Fibroblast of lung (primary cell): Measurements from ENCODE around the gene GGCT. TPM values are rescaled to one million over a fixed set of nuclear protein-coding genes. Genes with fewer than 3 reads are reported as not detected.

Experiments
- DNase-seq, 2 donors: peaks; one replicate each; pipeline versions ENCODE4 v3.0.0 to v3.0.0-alpha.2; 2010; ENCODE audit warnings: low read depth in 2 of 2
- H2AFZ ChIP-seq: 2 replicates; pipeline ENCODE4 v1.5.1; 2012; ENCODE audit warnings: low read length, control low read depth, inconsistent platforms
- H3K27ac ChIP-seq: 2 replicates; pipeline ENCODE4 v1.5.1; 2011; ENCODE audit warnings: low read length, control low read depth; ENCODE audit not compliant: insufficient read depth
- H3K27me3 ChIP-seq: 2 replicates; pipeline ENCODE4 v1.5.1; 2011; ENCODE audit warnings: mild to moderate bottlenecking, low read length; ENCODE audit not compliant: control insufficient read depth, insufficient read depth
- H3K36me3 ChIP-seq: 2 replicates; pipeline ENCODE4 v1.5.1; 2011; ENCODE audit warnings: low read length; ENCODE audit not compliant: control insufficient read depth, insufficient read depth
- H3K4me1 ChIP-seq: 2 replicates; pipeline ENCODE4 v1.5.1; 2011; ENCODE audit warnings: low read length; ENCODE audit not compliant: control insufficient read depth, insufficient read depth; ENCODE audit errors: extremely low read depth
- H3K4me2 ChIP-seq: 2 replicates; pipeline ENCODE4 v1.5.1; 2011; ENCODE audit warnings: low read length, control low read depth; ENCODE audit not compliant: insufficient read depth; ENCODE audit errors: extremely low read depth
- H3K4me3 ChIP-seq, 4 experiments: fragments of 200-600 bp in 1 of 4; sonication (generic) in 1 of 4; replicated peaks in 1 of 4; 2 replicates each; pipeline ENCODE4 v1.5.1; 2011 to 2016; ENCODE audit warnings: low read length in 4 of 4, low read depth in 3 of 4, mild to moderate bottlenecking in 3 of 4, control low read depth in 2 of 4, inconsistent platforms in 1 of 4, mixed read lengths in 1 of 4; ENCODE audit not compliant: insufficient read depth in 1 of 4; ENCODE audit errors: control extremely low read depth in 1 of 4
- H3K79me2 ChIP-seq: 2 replicates; pipeline ENCODE4 v1.5.1; 2012; ENCODE audit warnings: mild to moderate bottlenecking, low read length, inconsistent platforms; ENCODE audit not compliant: control insufficient read depth, insufficient read depth
- H3K9ac ChIP-seq: 2 replicates; pipeline ENCODE4 v1.5.1; 2011; ENCODE audit warnings: mild to moderate bottlenecking, low read length, control low read depth; ENCODE audit not compliant: insufficient read depth
- H3K9me3 ChIP-seq: 2 replicates; pipeline ENCODE4 v1.5.1; 2012; ENCODE audit warnings: low read depth, low read length; ENCODE audit not compliant: control insufficient read depth, insufficient read depth
- H4K20me1 ChIP-seq: 2 replicates; pipeline ENCODE4 v1.5.1; 2011; ENCODE audit warnings: low read length; ENCODE audit not compliant: control insufficient read depth, insufficient read depth; ENCODE audit errors: extremely low read depth
- EZH2 ChIP-seq: IDR thresholded peaks from 2 replicates; pipeline ENCODE4 v1.5.1; 2012; ENCODE audit warnings: low read length, control low read depth, mild to moderate bottlenecking; ENCODE audit errors: missing control alignments
- polyA plus RNA-seq, 2 donors: library from polyadenylated mRNA; depleted of rRNA in 1 of 2; stranded (reverse) in 1 of 2; unstranded in 1 of 2; fragments of >200 nt; gene quantifications; 2 replicates each; pipeline ENCODE4 v1.2.1, GENCODE V29; 2011 to 2012; ENCODE audit warnings: missing spikeins in 1 of 2
- total RNA-seq: library from RNA; depleted of rRNA; stranded (reverse); fragments of >200 nt; gene quantifications from 2 replicates; pipeline ENCODE4 v1.2.1, GENCODE V29; 2014
- TF ChIP-seq, protein P1 (sequence below), 2 donors: IDR thresholded peaks in 1 of 2; conservative IDR thresholded peaks in 1 of 2; 1 replicate in 1 of 2; 2 replicates in 1 of 2; pipeline ENCODE4 v1.5.1; 2011 to 2012; ENCODE audit warnings: low read length in 2 of 2, control low read depth in 1 of 2, inconsistent platforms in 1 of 2, low read depth in 1 of 2, mild to moderate bottlenecking in 1 of 2

The GGCT gene
- total and polyA plus RNA-seq, 2 donors (not counting 1 experiment from before 2014, with no cell fraction given) = 21.6 to 24.6 TPM

- no peak for TF ChIP-seq EZH2
- TF ChIP-seq, protein P1, sequence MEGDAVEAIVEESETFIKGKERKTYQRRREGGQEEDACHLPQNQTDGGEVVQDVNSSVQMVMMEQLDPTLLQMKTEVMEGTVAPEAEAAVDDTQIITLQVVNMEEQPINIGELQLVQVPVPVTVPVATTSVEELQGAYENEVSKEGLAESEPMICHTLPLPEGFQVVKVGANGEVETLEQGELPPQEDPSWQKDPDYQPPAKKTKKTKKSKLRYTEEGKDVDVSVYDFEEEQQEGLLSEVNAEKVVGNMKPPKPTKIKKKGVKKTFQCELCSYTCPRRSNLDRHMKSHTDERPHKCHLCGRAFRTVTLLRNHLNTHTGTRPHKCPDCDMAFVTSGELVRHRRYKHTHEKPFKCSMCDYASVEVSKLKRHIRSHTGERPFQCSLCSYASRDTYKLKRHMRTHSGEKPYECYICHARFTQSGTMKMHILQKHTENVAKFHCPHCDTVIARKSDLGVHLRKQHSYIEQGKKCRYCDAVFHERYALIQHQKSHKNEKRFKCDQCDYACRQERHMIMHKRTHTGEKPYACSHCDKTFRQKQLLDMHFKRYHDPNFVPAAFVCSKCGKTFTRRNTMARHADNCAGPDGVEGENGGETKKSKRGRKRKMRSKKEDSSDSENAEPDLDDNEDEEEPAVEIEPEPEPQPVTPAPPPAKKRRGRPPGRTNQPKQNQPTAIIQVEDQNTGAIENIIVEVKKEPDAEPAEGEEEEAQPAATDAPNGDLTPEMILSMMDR (conservative IDR thresholded peaks at IDR 0.05 in 1 of 2, IDR thresholded peaks at IDR 0.05 in 1 of 2; ENCODE audit: low read depth in 1 of 2, low read length in 2 of 2) = no peak
- no peak overlapping the region for H3K9ac ChIP-seq
- H3K4me1 ChIP-seq = peaks cover 22% of the 10 kb centered on the region
- no peaks in the 10 kb centered on the region for H3K36me3 ChIP-seq
- no peaks in the 10 kb centered on the region for H4K20me1 ChIP-seq
- H3K27ac ChIP-seq = no peak overlapping the region
- peaks cover 2% of the 10 kb centered on the region for H3K79me2 ChIP-seq
- H3K27me3 ChIP-seq = no peaks in the 10 kb centered on the region
- DNase-seq = no peak
- H3K4me3 ChIP-seq = no peak overlapping the region
- no peaks in the 10 kb centered on the region for H3K9me3 ChIP-seq
- H2AFZ ChIP-seq = no peak overlapping the region
- no peak overlapping the region for H3K4me2 ChIP-seq
These were observed 41.1 kb downstream of the GGCT start for GRCh38 chr7:30463405-30464145.

GRCh38 chr7:30462179-30462578 is 42.5 kb downstream of the GGCT start:
- Histone ChIP-seq H3K79me2 (peaks cover 2% of the 10 kb centered on the region), H3K4me2 (no peak overlapping the region), H3K9ac (no peak overlapping the region), H2AFZ (no peak overlapping the region), H3K36me3 (no peaks in the 10 kb centered on the region), H3K27ac (no peak overlapping the region), H3K27me3 (no peaks in the 10 kb centered on the region), H3K4me3 (no peak overlapping the region), H4K20me1 (no peaks in the 10 kb centered on the region), H3K9me3 (no peaks in the 10 kb centered on the region), H3K4me1 (peaks cover 20% of the 10 kb centered on the region)
- TF ChIP-seq, protein P1 (conservative IDR thresholded peaks at IDR 0.05 in 1 of 2, IDR thresholded peaks at IDR 0.05 in 1 of 2; ENCODE audit: low read depth in 1 of 2, low read length in 2 of 2) = no peak
- TF ChIP-seq EZH2 = no peak
- DNase-seq = no peak

DNA sequence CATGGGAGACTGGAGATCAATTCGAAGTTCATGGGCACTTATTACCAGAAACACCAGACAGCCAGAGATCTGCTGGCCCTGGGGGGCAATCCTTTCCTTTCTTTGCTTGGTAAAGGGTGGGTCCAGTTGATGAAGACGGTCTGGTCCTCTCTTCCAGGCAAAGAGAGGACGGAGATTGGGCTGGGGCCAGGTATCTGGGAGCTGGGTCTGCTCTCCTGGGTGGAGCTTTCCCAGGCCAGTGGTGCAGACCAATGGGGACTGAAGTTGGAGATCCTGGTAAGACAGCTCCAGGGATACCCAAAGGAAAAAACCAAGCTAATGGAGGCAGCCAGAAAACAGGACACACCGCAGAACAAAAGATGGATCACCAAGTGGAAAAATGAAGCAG is 44.4 kb downstream of the GGCT start:
- no peak for DNase-seq
- no peak overlapping the region for H3K4me3 ChIP-seq
- no peak overlapping the region for H3K9ac ChIP-seq

More for the DNA sequence above, 44.4 kb downstream of the GGCT start:
- Histone ChIP-seq H3K4me2 (peak overlapping the region; percentile 73), H2AFZ (no peak overlapping the region), H3K27me3 (no peaks in the 10 kb centered on the region), H3K79me2 (peaks cover 2% of the 10 kb centered on the region), H3K27ac (peak overlapping the region; percentile 84), H3K4me1 (peaks cover 13% of the 10 kb centered on the region), H4K20me1 (no peaks in the 10 kb centered on the region), H3K36me3 (peaks cover 3% of the 10 kb centered on the region), H3K9me3 (no peaks in the 10 kb centered on the region)
- no peak for TF ChIP-seq EZH2
- TF ChIP-seq, protein P1 (conservative IDR thresholded peaks at IDR 0.05 in 1 of 2, IDR thresholded peaks at IDR 0.05 in 1 of 2; ENCODE audit: low read depth in 1 of 2, low read length in 2 of 2) = no peak
